Hypothalamus (tissue), 51 donors: ENCODE results near the gene P2RX4.
"Not testable (repeated sequence)": the region's sequence is repeated elsewhere in the genome, so short reads cannot be mapped to it uniquely, and the experiment has no call there.

Experiments
- DNase-seq, 51 donors: peaks; one replicate each; lab custom pipeline; 2025; lab: John Stamatoyannopoulos, UW

Gene P2RX4

GRCh38 chr12:121219353-121219986 lies 9.5 kb downstream of the P2RX4 start:
- no peak for DNase-seq

GRCh38 chr12:121222847-121223246 lies 12.9 kb downstream of the P2RX4 start:
- DNase-seq, result no peak

GRCh38 chr12:121223292-121224285 lies 13.7 kb downstream of the P2RX4 start:
- no peak for DNase-seq

DNA sequence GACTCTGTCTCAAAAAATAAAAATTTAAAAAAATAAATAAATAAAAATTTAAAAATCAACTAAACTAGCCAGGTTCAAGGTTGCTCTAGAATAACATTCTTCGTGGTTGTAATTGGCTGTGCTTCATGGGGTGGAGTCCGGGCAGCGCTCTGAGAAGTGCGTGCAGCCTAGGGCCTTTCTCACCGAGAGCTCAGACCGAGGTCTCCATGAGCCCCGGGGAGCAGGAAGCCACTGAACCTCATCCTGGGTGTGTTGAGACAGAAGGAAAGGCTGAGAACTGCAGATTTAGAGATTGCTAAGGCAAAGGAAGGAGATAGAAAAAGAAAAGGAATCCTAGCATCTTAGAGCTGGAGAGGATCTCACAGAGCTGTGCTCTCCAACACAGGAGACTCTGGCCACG lies 14.7 kb downstream of the P2RX4 start:
- DNase-seq, result no peak

DNA sequence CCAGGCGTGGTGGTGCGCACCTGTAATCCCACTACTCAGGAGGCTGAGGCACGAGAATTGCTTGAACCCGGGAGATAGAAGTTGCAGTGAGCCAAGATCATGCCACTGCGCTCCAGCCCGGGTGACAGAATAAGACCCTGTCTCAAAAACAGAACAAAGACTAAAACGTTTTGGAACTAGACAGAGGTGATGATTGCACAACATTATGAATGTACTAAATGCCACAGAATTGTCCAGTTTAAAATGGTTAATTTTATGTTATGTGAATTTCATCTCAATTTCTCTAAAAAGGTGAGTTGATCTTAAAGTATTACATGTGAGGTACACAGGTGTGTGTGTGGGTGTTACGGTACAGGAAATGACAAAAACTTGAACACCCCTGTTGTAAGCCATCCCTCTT lies 16.5 kb downstream of the P2RX4 start:
- no peak for DNase-seq

DNA sequence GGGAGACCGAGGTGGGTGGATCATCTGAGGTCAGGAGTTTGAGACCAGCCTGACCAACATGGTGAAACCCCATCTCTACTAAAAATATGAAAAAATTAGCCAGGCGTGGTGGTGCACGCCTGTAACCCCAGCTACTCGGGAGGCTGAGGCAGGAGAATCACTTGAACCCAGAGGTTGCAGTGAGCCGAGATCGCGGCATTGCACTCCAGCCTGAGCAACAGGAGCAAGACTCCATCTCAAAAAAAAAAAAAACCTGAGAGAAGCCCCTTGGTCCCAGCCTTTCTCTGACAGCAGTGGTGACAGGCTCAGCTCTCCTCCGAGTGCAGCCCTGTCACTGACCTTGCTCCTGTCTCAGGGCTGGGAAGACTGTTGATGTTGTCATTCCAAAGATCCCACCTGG lies 16.9 kb downstream of the P2RX4 start:
- not testable (repeated sequence) for DNase-seq

GRCh38 chr12:121227294-121227693 lies 17.4 kb downstream of the P2RX4 start:
- DNase-seq, result no peak

DNA sequence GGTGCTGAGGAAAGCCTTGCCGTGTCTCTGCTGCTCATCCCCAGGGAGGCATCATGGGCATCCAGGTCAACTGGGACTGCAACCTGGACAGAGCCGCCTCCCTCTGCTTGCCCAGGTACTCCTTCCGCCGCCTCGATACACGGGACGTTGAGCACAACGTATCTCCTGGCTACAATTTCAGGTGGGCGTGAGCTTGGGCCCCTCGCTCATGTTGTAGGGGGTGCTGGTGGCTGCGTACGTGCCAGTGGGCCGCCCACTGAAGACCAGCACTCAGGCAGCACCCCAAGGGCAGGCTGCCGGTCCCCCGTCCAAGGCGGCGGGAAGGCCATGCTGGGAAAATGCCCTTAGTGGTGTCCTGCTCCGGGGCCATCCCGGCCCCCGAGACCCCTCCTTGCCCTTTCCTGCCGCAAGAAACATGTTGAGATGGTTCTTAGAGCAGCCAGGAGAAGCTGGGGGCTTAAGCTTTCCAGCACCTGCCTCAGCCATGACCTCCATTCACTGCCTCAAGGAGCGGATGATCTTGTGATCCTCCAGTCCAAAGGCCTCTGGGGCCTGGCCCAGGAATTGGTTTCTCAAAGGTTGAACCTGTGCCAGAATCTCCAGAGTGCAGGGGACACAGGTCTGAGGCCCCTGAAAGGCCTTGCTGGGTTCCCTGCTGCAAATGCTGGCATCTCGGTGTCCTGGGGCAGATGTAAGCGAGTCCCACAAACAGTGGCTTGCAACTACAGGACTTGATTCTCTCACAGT lies 19.2 kb downstream of the P2RX4 start:
- no peak for DNase-seq

GRCh38 chr12:121229826-121230537 lies 20.1 kb downstream of the P2RX4 start:
- peak in 41 of 51 donors; percentile 4 to 76 (median 24) for DNase-seq

DNA sequence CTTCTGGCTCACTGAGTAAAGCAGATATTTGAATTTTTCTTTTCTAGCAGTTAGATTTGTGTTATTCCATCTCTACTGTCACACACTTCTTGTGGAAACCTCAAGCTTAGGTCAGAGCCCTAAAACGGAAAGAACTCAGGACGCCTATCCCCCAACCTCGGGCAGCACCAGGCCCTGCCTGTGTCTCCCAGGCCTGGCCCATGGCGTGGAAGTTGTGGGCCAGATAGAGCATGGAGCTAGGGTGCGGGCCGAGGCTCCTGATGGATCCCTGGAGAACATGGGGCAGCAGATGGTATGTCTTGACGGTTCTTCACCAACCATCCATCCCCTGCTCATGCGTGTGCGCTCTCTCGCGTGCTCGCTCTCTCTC lies 20.6 kb downstream of the P2RX4 start:
- DNase-seq, result no peak

DNA sequence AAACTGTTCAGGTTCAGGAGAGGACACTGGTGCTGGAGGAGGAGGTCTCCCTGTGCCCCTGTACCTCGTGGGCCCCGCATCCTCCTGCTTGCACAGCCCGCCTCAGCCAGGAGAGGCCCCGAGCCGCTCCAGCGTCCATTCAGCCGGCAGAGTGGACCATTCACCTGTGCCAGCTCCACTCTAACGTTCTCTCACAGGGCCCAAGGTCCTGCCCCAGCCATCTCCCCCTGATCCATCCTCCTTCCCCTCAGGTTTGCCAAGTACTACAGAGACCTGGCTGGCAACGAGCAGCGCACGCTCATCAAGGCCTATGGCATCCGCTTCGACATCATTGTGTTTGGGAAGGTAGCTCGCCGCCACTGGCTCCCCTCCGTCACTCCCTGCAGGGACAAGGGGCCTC lies 22.2 kb downstream of the P2RX4 start:
- no peak for DNase-seq

DNA sequence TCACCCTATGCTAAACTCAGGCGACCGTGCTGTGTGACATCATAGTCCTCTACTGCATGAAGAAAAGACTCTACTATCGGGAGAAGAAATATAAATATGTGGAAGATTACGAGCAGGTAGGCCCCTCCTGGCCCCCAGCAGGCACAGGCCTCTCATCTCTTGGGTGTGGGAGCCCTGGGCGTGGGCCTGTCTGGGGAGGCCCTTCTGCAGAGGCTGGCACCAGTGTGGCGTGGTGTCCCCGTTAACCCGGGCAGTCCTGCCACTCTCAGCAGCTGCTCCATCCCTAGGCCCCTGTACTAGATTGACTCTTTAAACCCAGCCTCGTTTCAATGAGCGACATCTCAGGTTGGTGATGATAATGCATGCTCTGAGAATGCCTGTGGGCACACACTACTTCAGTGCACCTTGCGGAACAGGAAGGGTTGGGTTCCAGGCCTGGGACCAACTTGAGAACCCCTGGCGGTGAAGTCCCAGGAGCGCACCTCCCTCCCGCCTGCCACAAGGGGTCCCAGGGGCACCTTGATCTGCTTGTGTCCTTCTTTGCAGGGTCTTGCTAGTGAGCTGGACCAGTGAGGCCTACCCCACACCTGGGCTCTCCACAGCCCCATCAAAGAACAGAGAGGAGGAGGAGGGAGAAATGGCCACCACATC lies 23.2 kb downstream of the P2RX4 start:
- no peak for DNase-seq

DNA sequence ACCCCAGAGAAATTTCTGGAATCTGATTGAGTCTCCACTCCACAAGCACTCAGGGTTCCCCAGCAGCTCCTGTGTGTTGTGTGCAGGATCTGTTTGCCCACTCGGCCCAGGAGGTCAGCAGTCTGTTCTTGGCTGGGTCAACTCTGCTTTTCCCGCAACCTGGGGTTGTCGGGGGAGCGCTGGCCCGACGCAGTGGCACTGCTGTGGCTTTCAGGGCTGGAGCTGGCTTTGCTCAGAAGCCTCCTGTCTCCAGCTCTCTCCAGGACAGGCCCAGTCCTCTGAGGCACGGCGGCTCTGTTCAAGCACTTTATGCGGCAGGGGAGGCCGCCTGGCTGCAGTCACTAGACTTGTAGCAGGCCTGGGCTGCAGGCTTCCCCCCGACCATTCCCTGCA lies 23.7 kb downstream of the P2RX4 start:
- no peak for DNase-seq

DNA sequence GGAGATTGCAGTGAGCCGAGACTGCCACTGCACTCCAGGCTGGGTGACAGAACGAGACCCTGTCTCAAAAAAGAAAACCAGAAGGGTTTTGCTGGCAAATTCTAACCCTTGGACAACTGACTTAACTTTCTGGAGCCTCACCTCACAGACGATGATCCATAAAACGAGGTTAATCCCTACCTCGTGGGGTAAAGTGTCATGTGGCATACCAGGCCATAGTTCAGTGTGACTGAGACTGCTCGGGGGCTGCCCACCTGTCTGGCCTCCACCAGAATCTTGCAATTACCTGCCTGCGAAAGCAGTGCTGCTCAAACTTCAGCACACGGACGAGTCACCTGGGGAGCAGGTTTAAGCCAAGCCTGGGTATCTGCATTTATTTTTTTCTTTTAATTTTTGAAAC lies 26.8 kb downstream of the P2RX4 start:
- DNase-seq, result no peak

- DNase-seq, result no peak
Observed at GRCh38 chr12:121237415-121237814, 27.5 kb downstream of the P2RX4 start.

DNA sequence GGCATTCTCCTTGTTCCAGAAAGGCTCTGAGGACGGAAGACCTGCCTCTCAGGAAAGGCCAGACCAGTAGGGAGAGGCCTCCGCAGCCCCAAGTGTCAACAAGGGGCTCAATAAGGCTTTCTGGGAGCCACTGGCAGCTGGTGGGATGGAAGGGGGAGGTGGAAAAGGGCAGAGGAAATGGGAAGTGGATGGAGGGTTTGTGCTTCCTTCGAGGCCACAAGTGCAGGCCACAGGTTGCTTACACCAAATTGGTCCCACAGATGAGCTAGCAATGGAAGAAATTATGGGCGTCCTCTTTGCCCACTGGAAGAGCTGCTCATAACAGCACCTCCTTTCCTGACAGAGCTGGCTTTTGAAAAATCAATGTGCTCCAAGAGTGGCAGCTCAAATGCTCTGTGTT lies 28.2 kb downstream of the P2RX4 start:
- DNase-seq, result no peak

- peak in 1 of 51 donors; percentile 2 for DNase-seq
Observed at GRCh38 chr12:121238604-121239350, 28.8 kb downstream of the P2RX4 start.

DNA sequence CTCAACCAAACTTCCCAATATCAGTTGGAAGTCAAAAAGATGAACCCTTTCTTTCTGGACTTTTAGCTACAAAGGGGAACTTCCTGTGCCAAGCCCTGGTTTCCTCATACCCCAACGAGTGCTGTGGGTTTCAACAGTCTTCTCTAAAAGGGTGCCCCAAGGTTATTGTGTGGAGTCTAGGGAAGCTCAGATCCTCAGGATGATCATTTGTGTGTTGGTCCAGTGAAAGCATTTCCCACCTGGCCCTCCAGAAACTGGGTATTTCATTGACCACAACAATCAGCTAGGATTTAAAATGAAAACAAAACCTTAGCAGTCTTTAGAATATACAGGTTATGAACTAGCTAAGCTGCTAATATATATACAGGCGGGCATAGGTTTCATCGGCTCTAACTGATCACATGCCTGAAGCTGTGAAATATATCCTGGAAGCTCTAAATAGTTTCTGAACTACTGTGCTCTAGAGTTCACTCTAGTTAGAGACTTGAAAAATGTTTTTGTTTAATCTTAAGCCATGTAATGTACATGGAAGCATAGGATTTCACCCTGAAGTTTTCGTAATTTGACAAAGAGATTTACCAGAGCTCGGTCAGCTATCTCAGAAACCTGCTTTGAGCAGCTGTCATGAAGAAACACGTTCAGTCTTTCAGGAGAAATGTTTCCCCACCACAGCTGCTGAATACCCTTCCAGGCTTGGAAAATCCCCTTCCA lies 29.6 kb downstream of the P2RX4 start:
- DNase-seq, result no peak

DNA sequence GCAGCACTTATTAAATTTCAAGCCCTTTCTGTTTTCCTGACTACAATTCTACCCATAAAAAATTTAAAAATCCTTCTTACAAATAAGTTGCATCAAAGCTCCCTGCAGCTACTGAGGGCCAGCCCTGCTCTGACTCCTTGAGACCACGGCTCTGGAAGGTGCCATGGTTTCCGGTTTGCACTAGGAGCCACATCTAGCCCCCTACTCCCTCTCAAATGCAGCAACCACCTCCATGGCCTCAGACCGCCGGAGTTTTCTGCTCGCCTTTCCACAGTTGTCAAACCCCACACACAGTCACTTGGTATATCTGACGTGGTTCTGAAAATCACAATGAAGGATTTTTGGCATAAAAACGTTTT lies 30.1 kb downstream of the P2RX4 start:
- DNase-seq, result no peak
